A673 (cell line): ENCODE results near the gene LSM4.

ENCODE experiments used
- CTCF ChIP-seq: fragments of 300-800, 200-600 bp; sonication (generic); conservative IDR thresholded peaks from 2 replicates; pipeline ENCODE4 v1.5.1; 2017; ENCODE audit warnings: low read depth, mild to moderate bottlenecking, antibody characterized with exemption, low read length, moderate library complexity, mixed read lengths
- EZH2 ChIP-seq: fragments of 200-600 bp; sonication (generic); IDR thresholded peaks from 2 replicates; pipeline ENCODE4 v1.6.1; 2017; ENCODE audit warnings: borderline replicate concordance, low read depth, mild to moderate bottlenecking, mixed read lengths, antibody characterized with exemption, low read length; ENCODE audit not compliant: poor library complexity, severe bottlenecking

- no peak for TF ChIP-seq EZH2
- TF ChIP-seq CTCF = no peak
Observed at GRCh38 chr19:18289471-18290301, 33.2 kb downstream of the LSM4 start.
